ENCODE results near the gene LAMC3.
"Not testable (repeated sequence)": the region's sequence is repeated elsewhere in the genome, so short reads cannot be mapped to it uniquely, and the experiment has no call there.

LAMC3 gene

GRCh38 chr9:130990978-130991777 is 17.8 kb upstream of the LAMC3 start:
- in situ Hi-C loops (cut with HindIII; ENCODE audit: low sequenced_read_pairs): no loop called here

- in situ Hi-C loops (cut with HindIII; ENCODE audit: low sequenced_read_pairs): no loop called here
These were observed 16.9 kb upstream of the LAMC3 start for GRCh38 chr9:130991778-130992681.

- in situ Hi-C loops (cut with HindIII; ENCODE audit: low sequenced_read_pairs): no loop called here
These were observed 16.3 kb upstream of the LAMC3 start for GRCh38 chr9:130992682-130993032.

DNA sequence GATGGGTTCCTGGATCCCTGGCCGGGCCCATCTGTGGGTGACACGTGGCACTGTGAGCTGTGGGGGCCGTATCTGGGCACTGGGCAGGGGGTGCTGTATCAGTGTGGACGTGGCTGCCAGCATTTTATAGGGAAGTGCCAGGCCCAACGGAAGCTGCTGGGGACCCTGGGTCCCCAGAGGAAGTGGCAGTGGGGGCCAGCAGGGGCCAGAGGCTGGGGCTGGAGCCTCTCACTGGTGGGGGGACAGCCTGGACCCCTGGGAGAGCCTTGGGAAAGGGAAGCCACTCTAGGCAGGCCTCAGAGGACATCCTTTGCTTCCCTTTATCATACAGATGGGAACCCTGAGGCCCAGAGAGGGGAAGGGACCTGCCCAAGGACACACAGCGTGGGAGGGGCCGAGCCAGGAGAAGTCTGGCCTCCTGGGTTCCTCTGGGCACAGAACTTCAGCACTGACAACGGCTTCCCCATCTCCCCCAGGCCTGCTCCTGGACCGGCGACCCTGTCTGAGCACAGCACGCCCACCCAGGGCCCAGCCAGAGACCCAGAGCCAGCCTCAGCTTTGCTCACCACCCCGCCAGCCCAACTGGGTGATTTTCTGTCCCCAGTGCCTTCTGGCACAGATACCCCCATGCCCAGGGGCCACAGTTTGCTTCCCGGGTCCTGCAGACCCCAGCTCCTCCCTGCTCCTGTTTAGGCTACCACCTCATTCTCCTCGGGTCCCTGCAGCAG is 15.5 kb upstream of the LAMC3 start:
- in situ Hi-C loops (cut with HindIII; ENCODE audit: low sequenced_read_pairs): no loop called here

- in situ Hi-C loops (cut with HindIII; ENCODE audit: low sequenced_read_pairs): no loop called here
These were observed 14.6 kb upstream of the LAMC3 start for GRCh38 chr9:130994135-130995085.

DNA sequence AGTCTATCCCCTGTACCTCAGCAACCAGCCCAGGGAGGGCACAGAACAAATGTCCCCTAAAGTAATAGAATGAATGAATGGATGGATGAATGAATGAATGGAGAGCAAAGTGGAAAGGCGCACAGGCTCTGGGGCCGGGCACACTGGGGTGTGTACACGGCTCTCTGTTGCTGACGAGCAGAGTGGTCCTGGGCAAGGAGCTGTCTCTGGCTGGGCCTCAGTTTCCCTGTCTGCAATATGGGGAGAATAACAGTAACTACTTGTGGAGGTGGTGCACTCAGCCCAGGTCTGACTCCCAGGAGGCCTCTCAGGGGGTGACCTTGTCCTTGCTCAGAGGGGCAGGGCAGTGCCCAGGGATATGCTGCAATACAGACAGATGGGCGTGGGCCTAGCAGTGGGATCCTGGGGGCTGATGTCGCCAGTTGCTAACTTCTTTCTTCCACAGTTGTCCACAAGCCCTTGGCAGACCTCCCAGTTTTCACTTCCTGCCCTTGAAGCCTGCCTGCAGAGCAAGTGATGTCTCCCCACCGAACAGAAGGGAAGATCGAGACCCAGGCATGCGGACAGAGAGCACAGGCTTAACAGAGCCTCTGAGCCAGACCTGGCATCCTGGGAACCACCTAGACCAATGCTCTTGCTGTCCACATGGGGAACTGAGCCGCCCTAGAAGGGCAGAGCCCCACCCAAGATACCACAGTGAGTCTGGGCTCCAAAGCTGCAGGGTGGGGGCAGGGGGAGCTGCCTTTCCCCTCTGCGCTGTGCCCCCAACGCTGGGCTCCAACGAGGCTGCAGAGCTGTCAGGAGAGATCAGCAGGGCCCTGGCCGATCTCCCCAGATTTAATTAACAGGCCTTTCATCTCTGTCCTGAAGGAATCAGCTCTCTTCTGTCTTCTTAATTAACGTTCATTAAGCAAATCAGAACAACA is 13.6 kb upstream of the LAMC3 start:
- in situ Hi-C loops (cut with HindIII; ENCODE audit: low sequenced_read_pairs): no loop called here

- in situ Hi-C loops (cut with HindIII; ENCODE audit: low sequenced_read_pairs): no loop called here
These were observed 12.8 kb upstream of the LAMC3 start for GRCh38 chr9:130996205-130996604.

- in situ Hi-C loops (cut with HindIII; ENCODE audit: low sequenced_read_pairs): no loop called here
These were observed 12.1 kb upstream of the LAMC3 start for GRCh38 chr9:130996676-130997394.

DNA sequence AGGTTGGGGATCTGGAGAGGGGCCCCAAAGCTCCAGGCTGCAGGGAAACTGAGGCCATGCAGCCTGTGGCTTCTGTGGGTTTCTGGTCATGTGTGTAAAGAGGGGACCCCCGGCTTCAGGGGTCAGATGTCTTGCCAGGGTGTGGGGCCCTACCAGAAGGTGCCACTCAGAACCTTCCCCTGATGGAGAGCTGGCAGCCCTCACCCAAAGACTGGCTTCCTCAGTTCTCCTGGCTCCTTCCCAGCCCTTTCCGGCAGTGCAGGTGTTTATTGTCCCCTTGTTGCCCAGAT is 11.6 kb upstream of the LAMC3 start:
- in situ Hi-C loops (cut with HindIII; ENCODE audit: low sequenced_read_pairs): no loop called here

DNA sequence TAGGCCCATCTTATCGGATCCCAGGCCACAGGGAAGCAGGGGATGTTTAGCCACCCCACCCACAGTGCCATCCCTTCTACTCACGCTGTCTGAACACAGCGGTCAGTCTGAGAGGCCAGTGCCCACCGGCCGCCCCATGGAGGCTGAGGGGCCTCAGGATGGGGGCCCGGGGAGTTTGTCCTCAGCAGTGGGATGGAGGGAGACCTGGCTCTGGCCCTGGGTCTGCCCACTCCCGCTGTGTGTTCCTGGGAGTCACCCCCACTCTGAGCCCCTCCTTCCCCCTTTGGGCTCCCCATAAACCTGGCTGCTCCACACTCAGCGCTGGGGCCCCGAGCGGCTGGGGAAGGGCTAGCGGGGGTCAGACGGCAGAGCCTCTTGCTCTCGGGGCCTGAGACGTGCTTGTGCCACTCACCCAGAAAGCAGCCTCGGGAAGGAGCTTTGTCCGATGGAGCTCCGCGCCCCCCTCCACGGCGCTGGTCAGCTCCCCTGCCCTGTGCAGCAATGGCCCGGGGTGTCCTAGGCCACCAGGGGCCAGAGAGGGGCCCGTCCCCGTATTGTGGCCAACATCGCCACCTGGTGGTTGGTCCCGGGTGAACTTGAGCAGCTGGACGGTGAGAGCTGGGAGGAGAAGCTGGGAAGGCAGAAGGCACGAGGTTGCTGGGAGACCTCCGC is 10.9 kb upstream of the LAMC3 start:
- in situ Hi-C loops (cut with HindIII; ENCODE audit: low sequenced_read_pairs): no loop called here

DNA sequence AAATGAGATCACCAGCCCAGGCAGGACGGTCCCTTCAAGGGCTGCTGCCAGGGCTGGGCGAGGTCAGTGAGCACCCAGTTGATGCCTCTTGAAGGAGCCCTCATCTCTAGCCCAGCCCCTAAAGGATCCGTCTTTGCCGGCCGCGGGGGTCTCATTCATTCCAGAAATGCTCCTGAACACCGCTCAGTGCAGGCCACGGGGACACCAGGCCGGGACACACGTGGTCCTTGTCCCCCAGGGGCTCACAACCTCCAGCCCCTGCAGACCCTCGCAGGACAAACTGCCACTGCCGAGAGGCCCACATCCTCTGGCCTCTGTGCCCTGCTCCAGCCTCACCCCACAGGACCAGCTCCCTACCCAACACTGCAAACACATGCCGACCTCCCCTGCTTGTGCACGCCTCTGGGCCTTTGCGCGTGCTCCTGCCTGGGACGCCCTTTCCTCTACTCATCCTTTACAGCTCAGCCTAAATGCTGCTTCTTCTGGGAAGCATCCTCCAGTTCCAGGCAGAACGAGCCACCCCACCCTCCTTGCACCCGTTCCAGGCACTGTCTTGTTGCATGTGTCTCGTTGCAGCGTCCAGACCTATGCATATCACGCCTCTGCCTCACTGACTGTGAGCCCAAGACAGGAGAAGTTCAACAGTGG is 10.3 kb upstream of the LAMC3 start:
- in situ Hi-C loops (cut with HindIII; ENCODE audit: low sequenced_read_pairs): no loop called here

DNA sequence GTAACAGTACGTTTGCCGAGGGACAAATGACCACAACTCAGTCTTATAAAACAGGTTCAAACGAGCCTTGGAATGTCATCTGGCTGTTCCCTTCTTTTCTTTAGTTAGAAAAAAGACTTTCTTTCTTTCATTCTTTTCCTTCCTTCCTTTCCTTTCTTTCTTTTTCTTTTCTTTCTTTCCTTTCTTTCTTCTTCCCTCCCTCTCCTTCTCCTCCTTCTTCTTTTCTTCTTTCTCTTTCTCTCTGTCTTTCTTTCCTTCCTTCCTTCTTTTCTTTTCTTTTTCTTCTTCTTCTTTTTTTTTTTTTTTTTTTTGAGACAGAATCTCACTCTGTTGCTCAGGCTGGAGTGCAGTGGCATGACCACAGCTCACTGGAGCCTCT is 9.7 kb upstream of the LAMC3 start:
- in situ Hi-C loops (cut with HindIII; ENCODE audit: low sequenced_read_pairs): no loop called here

- in situ Hi-C loops (cut with HindIII; ENCODE audit: low sequenced_read_pairs): not testable (repeated sequence)
These were observed 8.4 kb upstream of the LAMC3 start for GRCh38 chr9:131000526-131000925.

DNA sequence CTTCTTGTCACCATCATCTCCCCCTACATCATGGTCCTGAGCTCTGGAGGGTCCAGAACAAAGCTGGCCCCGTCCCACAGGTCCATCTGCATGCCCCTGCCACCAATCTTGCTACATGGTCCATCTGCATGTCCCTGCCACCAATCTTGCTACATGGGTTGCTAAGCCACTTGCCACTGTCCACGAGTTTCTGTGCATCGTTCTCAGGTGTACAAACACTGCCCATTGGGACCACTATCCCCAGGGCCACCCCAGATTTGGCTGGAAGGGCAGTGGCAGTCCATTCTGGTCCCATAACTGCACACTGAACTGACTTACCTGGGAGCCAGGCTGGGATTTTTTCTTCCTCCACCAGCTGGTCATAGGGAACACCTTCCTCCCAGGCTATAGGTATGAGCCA is 8.0 kb upstream of the LAMC3 start:
- in situ Hi-C loops (cut with HindIII; ENCODE audit: low sequenced_read_pairs): no loop called here

DNA sequence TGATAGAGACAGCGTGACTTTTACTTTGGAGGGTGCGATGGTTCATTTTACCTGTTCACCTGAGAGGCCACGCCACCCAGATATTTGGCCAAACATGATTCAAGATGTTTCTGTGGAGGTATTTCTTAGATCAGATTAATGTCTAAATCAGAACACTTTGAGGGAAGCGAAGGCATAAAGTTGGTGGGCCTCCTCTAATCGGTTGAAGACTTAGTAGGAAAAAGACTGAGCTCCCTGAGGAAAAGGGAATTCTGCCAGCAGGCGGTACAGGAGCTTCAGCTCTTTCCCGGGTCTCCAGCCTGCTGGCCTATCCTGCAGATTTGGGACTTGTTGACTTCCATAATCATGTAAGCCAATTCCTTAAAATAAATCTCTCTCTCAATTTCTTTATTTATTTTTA is 7.0 kb upstream of the LAMC3 start:
- in situ Hi-C loops (cut with HindIII; ENCODE audit: low sequenced_read_pairs): no loop called here

GRCh38 chr9:131006601-131007000 is 2.4 kb upstream of the LAMC3 start:
- in situ Hi-C loops (cut with HindIII; ENCODE audit: low sequenced_read_pairs): no loop called here

GRCh38 chr9:131008086-131008485 is 888 bp upstream of the LAMC3 start:
- in situ Hi-C loops (cut with HindIII; ENCODE audit: low sequenced_read_pairs): no loop called here

DNA sequence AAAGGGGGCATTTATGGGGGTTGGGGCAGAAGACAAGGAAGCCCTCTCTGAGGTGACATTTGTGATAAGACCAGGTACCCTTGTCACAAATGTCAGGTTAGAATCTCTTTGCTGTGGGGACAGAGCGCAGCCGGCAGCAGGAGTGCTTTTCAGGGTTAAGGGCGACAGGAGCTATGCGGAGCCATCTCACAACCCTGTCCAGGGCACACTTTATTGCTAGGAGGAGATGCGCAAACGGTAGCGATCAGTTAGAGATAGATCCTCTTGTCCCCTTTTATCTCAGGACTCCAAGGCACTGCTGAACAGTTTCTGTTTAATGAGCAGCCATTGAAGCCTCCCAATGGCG is 438 bp upstream of the LAMC3 start:
- in situ Hi-C loops (cut with HindIII; ENCODE audit: low sequenced_read_pairs): no loop called here

Measured in DLD1 (cell line).